Tibial artery (tissue), 4 donors: ENCODE measurements around the gene FLRT1.

ENCODE experiments used
- DNase-seq, 2 donors: peaks; one replicate each; pipeline ENCODE4 v3.0.0-alpha.2; 2019
- H3K27ac ChIP-seq, 2 donors: fragments of 200-600 bp; sonication (generic) in 1 of 2; 1 replicate in 1 of 2; 2 replicates in 1 of 2; pipeline ENCODE4 v1.5.1; 2018 to 2019; ENCODE audit warnings: mild to moderate bottlenecking in 1 of 2
- H3K27me3 ChIP-seq, 2 donors: fragments of 200-600 bp; sonication (generic) in 1 of 2; one replicate each; pipeline versions ENCODE4 v1.5.1 to v1.6.0; 2016 to 2019
- H3K36me3 ChIP-seq, 3 donors: fragments of 200-600 bp; sonication (generic) in 2 of 3; one replicate each; pipeline ENCODE4 v1.5.1; 2016 to 2019; ENCODE audit warnings: mild to moderate bottlenecking in 2 of 3
- H3K4me1 ChIP-seq, 4 donors: fragments of 200-600 bp; sonication (generic) in 2 of 4; 1 replicate in 3 of 4; 2 replicates in 1 of 4; pipeline ENCODE4 v1.5.1; 2016 to 2019
- H3K4me3 ChIP-seq, 2 donors: fragments of 200-600 bp; sonication (generic) in 1 of 2; 1 replicate in 1 of 2; 2 replicates in 1 of 2; pipeline ENCODE4 v1.5.1; 2018 to 2019; ENCODE audit warnings: mild to moderate bottlenecking in 2 of 2
- H3K9me3 ChIP-seq, 3 donors: fragments of 200-600 bp; sonication (generic) in 1 of 3; one replicate each; pipeline ENCODE4 v1.5.1; 2016 to 2019
- CTCF ChIP-seq, 2 experiments: fragments of 200-600 bp in 1 of 2; fragments of 450-650 bp in 1 of 2; IDR thresholded peaks; one replicate each; pipeline ENCODE4 v1.5.1; 2017 to 2019; ENCODE audit warnings: antibody characterized with exemption in 2 of 2, mild to moderate bottlenecking in 1 of 2, moderate library complexity in 1 of 2
- intact Hi-C: fragments of 100-400 bp; cut with DNase I; formaldehyde crosslinking; loops from one replicate; pipeline ENCODE4 v1.15.0; 2023; ENCODE audit warnings: low total_unique reads

The FLRT1 gene

GRCh38 chr11:64035576-64035975 is at the start of gene FLRT1:
Gene FLRT1 (plus strand): TSS chr11:64035931. CDS start chr11:64116268, 80,337 bp downstream.
- H3K4me3 ChIP-seq = peak within 1 kb of the TSS; percentile 36 to 54
- DNase-seq = no peak
- intact Hi-C loops = no loop called here
- no peak for TF ChIP-seq CTCF (IDR thresholded peaks at IDR 0.05)
- H3K4me1 ChIP-seq = peaks cover 0 to 26% (median 20%) of the 10 kb centered on the region in 4 donors
- H3K27ac ChIP-seq = no peak within 1 kb of the TSS
- H3K36me3 ChIP-seq = no peaks in the 10 kb centered on the region
- peaks cover 0 to 50% of the 10 kb centered on the region in 2 donors for H3K27me3 ChIP-seq
- H3K9me3 ChIP-seq = no peaks in the 10 kb centered on the region

- TF ChIP-seq CTCF (IDR thresholded peaks at IDR 0.05) = no peak
These were observed 49.4 kb upstream of the FLRT1 start, which contains the start of gene OTUB1 for GRCh38 chr11:63986156-63986931. Gene OTUB1 (plus strand): TSS chr11:63986438. CDS start chr11:63986457, 19 bp downstream.

GRCh38 chr11:63986932-63987513 is 48.7 kb upstream of the FLRT1 start:
- no peak for DNase-seq
- Histone ChIP-seq H3K27ac (peak overlapping the region; percentile 77 to 88), H3K4me1 (peaks cover 0 to 23% (median 18%) of the 10 kb centered on the region in 4 donors), H3K36me3 (peaks cover 12 to 40% (median 15%) of the 10 kb centered on the region in 3 donors), H3K4me3 (peak overlapping the region; percentile 69 to 97), H3K27me3 (no peaks in the 10 kb centered on the region), H3K9me3 (no peaks in the 10 kb centered on the region)
- no peak for TF ChIP-seq CTCF (IDR thresholded peaks at IDR 0.05)
- intact Hi-C loops = no loop called here

More at GRCh38 chr11:63986156-63986931, 49.4 kb upstream of the FLRT1 start, which contains the start of gene OTUB1:
- H3K4me1 ChIP-seq = peaks cover 0 to 23% (median 18%) of the 10 kb centered on the region in 4 donors
- intact Hi-C loops = no loop called here
- no peaks in the 10 kb centered on the region for H3K9me3 ChIP-seq
- H3K4me3 ChIP-seq = peak within 1 kb of the TSS; percentile 69 to 97
- peak within 1 kb of the TSS; percentile 77 to 88 for H3K27ac ChIP-seq
- peak; percentile 90 to 94 for DNase-seq
- H3K36me3 ChIP-seq = peaks cover 9 to 33% (median 13%) of the 10 kb centered on the region in 3 donors
- no peaks in the 10 kb centered on the region for H3K27me3 ChIP-seq

GRCh38 chr11:63991558-63991957 is 44.2 kb upstream of the FLRT1 start:
- Histone ChIP-seq H3K4me1 (peaks cover 0 to 16% (median 15%) of the 10 kb centered on the region in 4 donors), H3K27me3 (no peaks in the 10 kb centered on the region), H3K4me3 (no peak overlapping the region), H3K27ac (no peak overlapping the region), H3K36me3 (peaks cover 22 to 85% (median 42%) of the 10 kb centered on the region in 3 donors), H3K9me3 (no peaks in the 10 kb centered on the region)
- TF ChIP-seq CTCF (IDR thresholded peaks at IDR 0.05) = no peak
- intact Hi-C loops = no loop called here
- no peak for DNase-seq

- no peak for DNase-seq
- intact Hi-C loops = no loop called here
- peaks cover 33 to 99% (median 57%) of the 10 kb centered on the region in 3 donors for H3K36me3 ChIP-seq
- H3K9me3 ChIP-seq = no peaks in the 10 kb centered on the region
- no peak overlapping the region for H3K27ac ChIP-seq
- no peaks in the 10 kb centered on the region for H3K27me3 ChIP-seq
- H3K4me1 ChIP-seq = peaks cover 0 to 2% (median under 1%) of the 10 kb centered on the region in 4 donors
- TF ChIP-seq CTCF (IDR thresholded peaks at IDR 0.05) = no peak
- H3K4me3 ChIP-seq = no peak overlapping the region
These were observed 42.6 kb upstream of the FLRT1 start for GRCh38 chr11:63993100-63993499.
